HUES48 (cell line): ENCODE results near the gene TXNRD1.

ENCODE experiments used
- H3K27ac ChIP-seq: one replicate; pipeline ENCODE4 v1.7.0; 2013; ENCODE audit warnings: low read depth, low read length, inconsistent platforms
- H3K27me3 ChIP-seq: 2 replicates; pipeline ENCODE4 v1.6.1; 2013; ENCODE audit warnings: mild to moderate bottlenecking, low read length; ENCODE audit not compliant: control insufficient read depth, insufficient read depth
- H3K36me3 ChIP-seq: 2 replicates; pipeline ENCODE4 v1.6.1; 2013; ENCODE audit warnings: low read length; ENCODE audit not compliant: control insufficient read depth, insufficient read depth
- H3K4me1 ChIP-seq: 2 replicates; pipeline ENCODE4 v1.6.1; 2013; ENCODE audit warnings: mild to moderate bottlenecking, low read length; ENCODE audit not compliant: control insufficient read depth, insufficient read depth
- H3K4me3 ChIP-seq: 2 replicates; pipeline ENCODE4 v1.5.1; 2013; ENCODE audit warnings: mild to moderate bottlenecking, low read depth, low read length
- H3K9ac ChIP-seq: 2 replicates; pipeline ENCODE4 v1.6.1; 2013; ENCODE audit warnings: mild to moderate bottlenecking, low read depth, low read length, moderate library complexity
- H3K9me3 ChIP-seq: 2 replicates; pipeline ENCODE4 v1.6.1; 2013; ENCODE audit warnings: low read length; ENCODE audit not compliant: control insufficient read depth, insufficient read depth

Gene TXNRD1

GRCh38 chr12:104242546-104243206, 27.1 kb downstream of the TXNRD1 start:
- Histone ChIP-seq H3K9me3 (no peaks in the 10 kb centered on the region), H3K4me3 (no peak overlapping the region), H3K9ac (no peak overlapping the region), H3K27me3 (no peaks in the 10 kb centered on the region), H3K36me3 (no peaks in the 10 kb centered on the region), H3K4me1 (no peaks in the 10 kb centered on the region), H3K27ac (no peak overlapping the region)

- Histone ChIP-seq H3K27me3 (no peaks in the 10 kb centered on the region), H3K4me1 (0 out of 2 replicates have a peak, but pooled peaks cover under 1% of the 10 kb centered on the region), H3K36me3 (no peaks in the 10 kb centered on the region), H3K27ac (no peak overlapping the region), H3K9ac (no peak overlapping the region), H3K4me3 (no peak overlapping the region), H3K9me3 (no peaks in the 10 kb centered on the region)
Observed at GRCh38 chr12:104243551-104243950, 28.0 kb downstream of the TXNRD1 start.

DNA sequence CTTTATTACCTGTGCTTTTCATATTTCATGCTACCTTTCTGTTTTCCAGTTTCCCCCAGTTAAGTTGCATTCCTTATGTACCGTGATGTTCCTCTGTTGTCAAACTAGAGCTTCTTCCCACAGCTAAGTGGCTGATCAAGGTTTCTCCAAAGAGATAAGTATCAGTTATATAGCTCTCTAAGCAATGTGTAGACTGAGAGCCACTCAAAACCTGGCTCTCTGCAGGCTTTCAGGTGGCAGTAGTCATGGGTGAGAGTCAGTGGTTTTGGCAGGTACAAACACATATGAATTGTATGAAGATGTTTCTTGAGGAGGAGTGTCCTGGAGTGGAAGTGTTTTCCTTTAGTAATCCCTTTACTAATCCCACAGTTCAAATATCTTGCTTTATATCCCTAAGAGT, 28.4 kb downstream of the TXNRD1 start:
- H3K27ac ChIP-seq: no peak overlapping the region
- 0 out of 2 replicates have a peak, but pooled peaks cover 5% of the 10 kb centered on the region for H3K4me1 ChIP-seq
- H3K9ac ChIP-seq: no peak overlapping the region
- H3K36me3 ChIP-seq: no peaks in the 10 kb centered on the region
- H3K4me3 ChIP-seq: no peak overlapping the region
- no peaks in the 10 kb centered on the region for H3K27me3 ChIP-seq
- no peaks in the 10 kb centered on the region for H3K9me3 ChIP-seq

DNA sequence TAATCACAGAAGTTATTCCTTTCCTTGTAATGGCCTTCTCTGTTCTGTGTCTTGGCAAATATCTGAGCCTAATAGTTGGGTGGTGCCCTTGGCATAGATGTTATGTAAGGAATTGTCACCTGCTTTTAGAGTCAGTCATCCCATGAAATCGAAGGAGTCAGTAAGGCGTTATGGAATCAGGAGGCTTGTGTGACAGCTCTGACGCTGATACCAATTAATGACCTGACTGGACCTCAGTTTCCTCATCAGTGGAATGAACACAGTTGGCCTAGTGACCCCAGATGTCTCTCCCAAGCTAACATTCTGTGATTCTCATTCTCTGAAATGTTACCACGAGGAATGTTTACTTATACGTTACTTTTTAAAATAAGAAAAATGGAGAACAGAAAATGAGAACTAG, 32.1 kb downstream of the TXNRD1 start:
- Histone ChIP-seq H3K9me3 (no peaks in the 10 kb centered on the region), H3K27ac (no peak overlapping the region), H3K4me1 (0 out of 2 replicates have a peak, but pooled peaks cover 7% of the 10 kb centered on the region), H3K4me3 (no peak overlapping the region), H3K27me3 (no peaks in the 10 kb centered on the region), H3K9ac (no peak overlapping the region), H3K36me3 (no peaks in the 10 kb centered on the region)

- no peaks in the 10 kb centered on the region for H3K27me3 ChIP-seq
- no peaks in the 10 kb centered on the region for H3K9me3 ChIP-seq
- H3K4me3 ChIP-seq: no peak overlapping the region
- H3K4me1 ChIP-seq: 0 out of 2 replicates have a peak, but pooled peaks cover 7% of the 10 kb centered on the region
- no peak overlapping the region for H3K9ac ChIP-seq
- H3K27ac ChIP-seq: no peak overlapping the region
- no peaks in the 10 kb centered on the region for H3K36me3 ChIP-seq
Observed at GRCh38 chr12:104248444-104248843, 32.9 kb downstream of the TXNRD1 start.

DNA sequence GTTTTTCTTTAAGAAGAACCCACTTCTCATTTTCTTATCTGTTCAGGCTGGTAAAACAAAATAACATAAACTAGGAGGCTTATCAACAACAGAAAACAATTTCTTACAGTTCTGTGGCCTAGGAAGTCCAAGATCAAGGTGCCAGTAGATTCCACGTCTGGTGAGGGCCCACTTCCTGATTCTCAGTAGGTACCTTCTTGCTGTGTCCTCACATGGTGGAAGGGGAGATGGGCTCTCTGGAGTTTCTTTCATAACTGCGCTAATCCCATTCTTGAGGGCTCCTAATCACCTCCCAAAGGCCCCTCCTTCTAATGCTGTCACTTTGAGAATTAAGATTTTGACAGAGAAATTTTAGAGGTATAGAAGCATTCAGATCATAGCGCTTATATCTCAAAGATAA, 33.4 kb downstream of the TXNRD1 start:
- no peaks in the 10 kb centered on the region for H3K27me3 ChIP-seq
- no peak overlapping the region for H3K9ac ChIP-seq
- no peak overlapping the region for H3K4me3 ChIP-seq
- H3K4me1 ChIP-seq: 0 out of 2 replicates have a peak, but pooled peaks cover 7% of the 10 kb centered on the region
- H3K36me3 ChIP-seq: no peaks in the 10 kb centered on the region
- H3K27ac ChIP-seq: no peak overlapping the region
- H3K9me3 ChIP-seq: no peaks in the 10 kb centered on the region

GRCh38 chr12:104249898-104250297, 34.3 kb downstream of the TXNRD1 start:
- Histone ChIP-seq H3K9me3 (no peaks in the 10 kb centered on the region), H3K4me1 (0 out of 2 replicates have a peak, but pooled peaks cover 7% of the 10 kb centered on the region), H3K36me3 (no peaks in the 10 kb centered on the region), H3K4me3 (no peak overlapping the region), H3K27me3 (no peaks in the 10 kb centered on the region), H3K27ac (no peak overlapping the region), H3K9ac (no peak overlapping the region)

DNA sequence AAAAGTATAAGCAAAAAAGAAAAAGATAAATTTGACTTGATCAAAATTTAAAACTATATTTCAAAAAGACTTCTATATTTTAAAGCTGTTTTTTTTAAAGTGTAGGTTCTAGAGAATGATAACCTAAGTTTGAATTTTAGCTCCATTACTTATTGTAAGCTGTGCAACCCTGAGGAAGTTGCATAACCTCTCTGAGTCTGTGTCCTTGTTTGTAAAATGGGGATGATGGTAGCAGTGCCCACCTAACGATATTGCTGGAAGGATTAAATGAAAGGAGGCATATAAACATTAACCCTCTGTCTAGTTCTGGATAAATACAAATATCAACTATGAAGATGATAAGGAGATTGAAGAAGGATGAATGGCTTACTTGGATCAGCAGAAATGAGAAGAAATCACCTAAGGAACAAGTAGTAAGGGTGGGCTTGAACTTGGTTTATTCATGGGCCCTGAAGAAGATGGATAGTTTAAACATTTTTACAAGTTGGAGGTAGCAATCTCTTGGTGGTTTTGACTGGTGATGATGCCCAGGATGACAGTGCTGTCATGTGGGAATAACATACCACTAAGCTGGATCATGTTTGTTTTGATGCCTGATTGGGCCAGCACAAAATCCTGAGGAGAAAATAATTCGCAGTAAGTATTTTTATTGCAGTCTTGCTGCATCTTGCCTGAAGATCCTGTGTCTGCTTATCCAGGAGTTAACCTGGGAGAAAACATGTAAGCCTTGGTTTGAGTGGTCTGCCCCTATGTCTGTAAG, 35.0 kb downstream of the TXNRD1 start:
- Histone ChIP-seq H3K27ac (no peak overlapping the region), H3K4me3 (no peak overlapping the region), H3K9me3 (no peaks in the 10 kb centered on the region), H3K36me3 (no peaks in the 10 kb centered on the region), H3K27me3 (no peaks in the 10 kb centered on the region), H3K9ac (no peak overlapping the region), H3K4me1 (0 out of 2 replicates have a peak, but pooled peaks cover 7% of the 10 kb centered on the region)

DNA sequence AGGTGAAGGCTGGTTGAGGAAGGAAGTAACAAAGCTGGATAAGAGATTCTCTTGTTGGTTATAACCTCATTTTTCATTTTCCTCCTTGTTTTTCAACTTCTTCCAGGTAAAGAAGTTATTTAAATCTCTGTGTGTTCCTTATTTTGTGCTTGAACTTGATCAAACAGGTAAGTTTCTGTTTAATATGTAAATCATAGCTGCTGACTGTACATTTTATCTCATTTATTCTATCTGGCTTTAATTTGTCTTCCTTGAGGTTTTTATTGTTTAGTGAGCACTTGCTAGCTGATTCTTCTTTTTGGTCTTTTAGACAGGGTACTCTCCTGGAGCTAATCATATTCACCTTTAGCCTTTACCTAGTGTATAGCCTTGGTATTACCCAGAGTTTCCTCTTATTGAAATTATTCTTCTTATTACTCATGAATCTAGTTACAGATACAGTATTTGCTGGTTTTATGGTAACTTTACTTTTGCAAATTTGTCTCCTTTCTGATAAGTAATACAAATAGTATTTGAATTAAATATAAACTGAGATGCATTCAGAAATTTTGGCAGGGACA, 42.4 kb downstream of the TXNRD1 start:
- H3K27ac ChIP-seq: no peak overlapping the region
- no peaks in the 10 kb centered on the region for H3K9me3 ChIP-seq
- no peak overlapping the region for H3K4me3 ChIP-seq
- H3K9ac ChIP-seq: no peak overlapping the region
- no peaks in the 10 kb centered on the region for H3K27me3 ChIP-seq
- H3K4me1 ChIP-seq: no peaks in the 10 kb centered on the region
- no peaks in the 10 kb centered on the region for H3K36me3 ChIP-seq

DNA sequence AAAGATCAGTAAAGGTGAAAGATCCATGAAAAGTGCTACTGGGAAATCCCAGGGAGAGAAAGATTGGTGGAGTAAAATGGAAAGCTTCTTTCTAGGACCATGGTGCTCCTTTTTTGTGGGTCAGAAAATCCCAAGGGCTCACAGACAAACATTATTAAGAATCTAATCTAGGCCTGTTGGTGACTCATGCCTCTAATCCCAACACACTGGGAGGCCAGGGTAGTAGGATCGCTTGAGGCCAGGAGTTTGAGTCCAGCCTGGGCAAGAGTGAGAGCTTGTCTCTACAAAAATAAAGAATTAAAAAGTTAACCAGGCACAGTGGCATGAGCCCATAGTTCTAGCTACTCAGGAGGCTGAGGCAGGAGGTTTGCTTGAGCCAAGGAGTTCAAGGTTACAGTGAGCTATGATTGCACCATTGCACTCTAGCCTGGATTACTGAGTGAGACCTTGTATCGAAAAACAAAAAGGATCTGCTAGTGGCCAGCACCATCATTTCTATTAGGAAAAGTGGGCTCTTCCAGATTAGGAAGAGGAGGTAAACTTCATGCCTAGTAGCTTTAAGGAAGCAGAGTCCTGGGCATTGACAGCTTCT, 43.0 kb downstream of the TXNRD1 start:
- H3K27ac ChIP-seq: no peak overlapping the region
- H3K4me3 ChIP-seq: no peak overlapping the region
- H3K9ac ChIP-seq: no peak overlapping the region
- no peaks in the 10 kb centered on the region for H3K27me3 ChIP-seq
- H3K9me3 ChIP-seq: no peaks in the 10 kb centered on the region
- H3K36me3 ChIP-seq: no peaks in the 10 kb centered on the region
- peaks cover 4% of the 10 kb centered on the region for H3K4me1 ChIP-seq

DNA sequence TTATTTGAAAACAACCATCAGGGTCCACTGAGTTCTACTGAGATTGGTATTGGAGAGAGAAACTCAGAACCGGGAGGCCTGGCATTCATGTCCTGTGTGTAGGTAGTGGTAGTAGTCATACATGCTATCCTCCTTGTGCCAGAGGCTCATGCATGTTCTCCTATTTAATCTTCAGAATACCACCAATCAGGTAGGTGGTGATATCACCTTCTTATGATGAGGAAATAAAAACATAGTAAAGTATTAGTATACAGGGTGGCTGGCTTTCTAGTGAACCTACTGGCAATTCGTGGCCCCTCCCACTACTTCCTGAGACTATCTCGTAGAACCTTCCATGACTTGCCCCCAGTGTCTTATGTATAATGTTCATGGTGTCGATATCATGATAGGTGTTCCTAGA, 47.4 kb downstream of the TXNRD1 start:
- H3K4me1 ChIP-seq: peaks cover 11% of the 10 kb centered on the region
- no peaks in the 10 kb centered on the region for H3K9me3 ChIP-seq
- no peaks in the 10 kb centered on the region for H3K36me3 ChIP-seq
- no peak overlapping the region for H3K27ac ChIP-seq
- H3K27me3 ChIP-seq: no peaks in the 10 kb centered on the region
- H3K9ac ChIP-seq: no peak overlapping the region
- H3K4me3 ChIP-seq: no peak overlapping the region
